ENCODE data around the gene GFI1. TPM values are rescaled to one million over a fixed set of nuclear protein-coding genes. Genes with fewer than 3 reads are reported as not detected.

GFI1 gene
- total RNA-seq, 1 experiment from 2014 or later, result 0.52 TPM

DNA sequence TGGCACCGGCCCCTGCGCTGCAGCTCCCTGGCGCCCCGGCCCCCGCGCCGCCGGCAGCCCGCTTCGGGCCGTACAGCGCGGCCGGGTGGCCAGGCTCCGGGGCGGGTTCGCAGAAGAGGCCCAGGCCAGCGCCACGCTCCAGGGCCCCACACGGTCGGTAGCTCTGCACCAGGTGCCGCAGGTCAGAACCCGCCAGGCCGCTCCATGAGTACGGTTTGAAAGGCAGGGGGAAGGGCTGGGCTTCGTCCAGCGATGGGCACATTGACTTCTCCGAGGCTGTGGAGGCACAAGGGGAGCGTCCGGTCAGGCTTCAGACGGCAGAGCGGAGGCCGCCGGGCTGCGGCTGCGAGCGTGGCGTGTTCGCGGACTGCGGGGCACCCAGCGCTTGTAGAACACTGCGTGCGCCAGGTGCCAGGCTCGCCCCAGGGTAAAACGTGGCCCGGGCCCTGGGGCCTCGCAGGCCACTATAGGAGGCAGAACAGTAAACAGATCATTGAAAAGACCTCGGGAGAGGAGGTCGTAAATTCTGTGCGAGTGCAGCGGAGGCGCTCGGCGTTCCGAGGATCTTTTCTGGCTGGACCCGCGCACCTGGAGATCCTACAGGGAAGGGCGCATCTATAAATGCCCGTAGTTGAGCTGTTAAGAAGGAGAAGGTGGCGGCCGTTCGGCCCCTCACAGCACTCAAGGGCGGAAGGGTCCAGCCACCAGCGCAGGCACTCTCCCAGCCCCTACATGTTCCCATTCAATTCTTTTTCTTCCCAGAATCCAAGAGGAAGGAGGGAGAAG is 5.7 kb downstream of the GFI1 start:
- H3K27ac ChIP-seq (ENCODE audit: low read depth, low read length, poor library complexity, severe bottlenecking), result no peak overlapping the region
- no peak overlapping the region for H3K4me3 ChIP-seq (ENCODE audit: low read depth, low read length, poor library complexity, severe bottlenecking)
- peaks cover 22% of the 10 kb centered on the region for H3K4me1 ChIP-seq (ENCODE audit: insufficient read depth, low read length, poor library complexity, severe bottlenecking)
- no peaks in the 10 kb centered on the region for H3K9me3 ChIP-seq (ENCODE audit: low read depth, low read length, poor library complexity, severe bottlenecking)
- H3K36me3 ChIP-seq (ENCODE audit: insufficient read depth, low read length, poor library complexity, severe bottlenecking), result no peaks in the 10 kb centered on the region
- H3K27me3 ChIP-seq (replicated peaks; ENCODE audit: insufficient read depth, low read depth, low read length, poor library complexity), result peaks cover 43% of the 10 kb centered on the region
- TF ChIP-seq EZH2 (IDR thresholded peaks at IDR 0.05; ENCODE audit: borderline replicate concordance, low read depth, low read length, poor library complexity, severe bottlenecking), result no peak
- TF ChIP-seq, protein P1, sequence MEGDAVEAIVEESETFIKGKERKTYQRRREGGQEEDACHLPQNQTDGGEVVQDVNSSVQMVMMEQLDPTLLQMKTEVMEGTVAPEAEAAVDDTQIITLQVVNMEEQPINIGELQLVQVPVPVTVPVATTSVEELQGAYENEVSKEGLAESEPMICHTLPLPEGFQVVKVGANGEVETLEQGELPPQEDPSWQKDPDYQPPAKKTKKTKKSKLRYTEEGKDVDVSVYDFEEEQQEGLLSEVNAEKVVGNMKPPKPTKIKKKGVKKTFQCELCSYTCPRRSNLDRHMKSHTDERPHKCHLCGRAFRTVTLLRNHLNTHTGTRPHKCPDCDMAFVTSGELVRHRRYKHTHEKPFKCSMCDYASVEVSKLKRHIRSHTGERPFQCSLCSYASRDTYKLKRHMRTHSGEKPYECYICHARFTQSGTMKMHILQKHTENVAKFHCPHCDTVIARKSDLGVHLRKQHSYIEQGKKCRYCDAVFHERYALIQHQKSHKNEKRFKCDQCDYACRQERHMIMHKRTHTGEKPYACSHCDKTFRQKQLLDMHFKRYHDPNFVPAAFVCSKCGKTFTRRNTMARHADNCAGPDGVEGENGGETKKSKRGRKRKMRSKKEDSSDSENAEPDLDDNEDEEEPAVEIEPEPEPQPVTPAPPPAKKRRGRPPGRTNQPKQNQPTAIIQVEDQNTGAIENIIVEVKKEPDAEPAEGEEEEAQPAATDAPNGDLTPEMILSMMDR (conservative IDR thresholded peaks at IDR 0.05; ENCODE audit: low read depth, low read length), result no peak
- intact Hi-C loops (cut with micrococcal nuclease; ENCODE audit: unreplicated experiment), result loop anchor here (10.0 kb wide), 2 partner anchors 106 to 166 kb away; no protein-coding TSS in a partner anchor
- no peak for DNase-seq (ENCODE audit: low spot score)
- no TSS peak for BruUV-seq (replicated peaks)
- CTCF ChIA-PET, result no interaction called here
- POLR2A ChIA-PET (ENCODE audit: low non-redundant PET), result no interaction called here

DNA sequence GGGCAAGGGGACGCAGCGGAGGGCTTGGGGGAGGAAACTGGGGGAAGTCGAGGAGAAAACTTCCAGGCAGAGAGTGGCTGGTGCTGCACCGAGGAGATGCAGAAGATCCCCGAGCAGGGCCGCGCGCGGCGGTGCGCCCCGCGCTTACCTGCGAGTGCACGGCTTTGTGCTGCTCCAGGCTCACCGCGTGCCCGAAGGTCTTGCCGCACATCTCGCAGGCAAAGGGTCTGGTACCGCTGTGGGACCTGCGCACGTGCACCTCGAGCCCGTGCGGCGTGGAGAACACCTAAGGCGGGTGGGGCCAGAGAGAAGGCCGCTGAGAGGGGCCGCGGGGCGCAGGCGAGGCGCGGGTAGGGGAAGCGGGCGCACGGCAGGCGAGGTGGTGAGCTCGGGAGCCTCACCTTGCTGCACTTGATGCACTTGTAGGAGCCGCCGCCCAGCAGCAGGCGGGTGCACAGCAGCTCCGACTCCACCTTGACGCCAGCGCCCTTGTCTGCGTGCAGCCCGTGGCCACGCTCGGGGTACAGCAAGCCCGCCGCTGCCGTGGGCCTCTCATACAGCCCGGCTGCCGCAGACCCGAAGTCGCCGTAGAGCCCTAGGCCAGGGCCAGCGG is 6.4 kb downstream of the GFI1 start:
- Histone ChIP-seq H3K4me3 (ENCODE audit: low read depth, low read length, poor library complexity, severe bottlenecking) (no peak overlapping the region), H3K36me3 (ENCODE audit: insufficient read depth, low read length, poor library complexity, severe bottlenecking) (no peaks in the 10 kb centered on the region), H3K27ac (ENCODE audit: low read depth, low read length, poor library complexity, severe bottlenecking) (no peak overlapping the region), H3K27me3 (replicated peaks; ENCODE audit: insufficient read depth, low read depth, low read length, poor library complexity) (peaks cover 36% of the 10 kb centered on the region), H3K9me3 (ENCODE audit: low read depth, low read length, poor library complexity, severe bottlenecking) (no peaks in the 10 kb centered on the region), H3K4me1 (ENCODE audit: insufficient read depth, low read length, poor library complexity, severe bottlenecking) (peaks cover 20% of the 10 kb centered on the region)
- DNase-seq (ENCODE audit: low spot score), result no peak
- intact Hi-C loops (cut with micrococcal nuclease; ENCODE audit: unreplicated experiment), result loop anchor here (10.0 kb wide), 2 partner anchors 106 to 166 kb away; no protein-coding TSS in a partner anchor
- no peak for TF ChIP-seq EZH2 (IDR thresholded peaks at IDR 0.05; ENCODE audit: borderline replicate concordance, low read depth, low read length, poor library complexity, severe bottlenecking)
- TF ChIP-seq, protein P1 (conservative IDR thresholded peaks at IDR 0.05; ENCODE audit: low read depth, low read length), result no peak
- no TSS peak for BruUV-seq (replicated peaks)
- ChIA-PET CTCF (no interaction called here), POLR2A (ENCODE audit: low non-redundant PET) (no interaction called here)

GRCh38 chr1:92479587-92479986 is 7.1 kb downstream of the GFI1 start:
- peaks cover 29% of the 10 kb centered on the region for H3K27me3 ChIP-seq (replicated peaks; ENCODE audit: insufficient read depth, low read depth, low read length, poor library complexity)
- TF ChIP-seq EZH2 (IDR thresholded peaks at IDR 0.05; ENCODE audit: borderline replicate concordance, low read depth, low read length, poor library complexity, severe bottlenecking), result no peak
- TF ChIP-seq, protein P1 (conservative IDR thresholded peaks at IDR 0.05; ENCODE audit: low read depth, low read length), result no peak
- CTCF ChIA-PET, result no interaction called here
- POLR2A ChIA-PET (ENCODE audit: low non-redundant PET), result no interaction called here
- intact Hi-C loops (cut with micrococcal nuclease; ENCODE audit: unreplicated experiment), result no loop called here
- no peak overlapping the region for H3K4me3 ChIP-seq (ENCODE audit: low read depth, low read length, poor library complexity, severe bottlenecking)
- no peak overlapping the region for H3K27ac ChIP-seq (ENCODE audit: low read depth, low read length, poor library complexity, severe bottlenecking)
- no TSS peak for BruUV-seq (replicated peaks)
- peaks cover 13% of the 10 kb centered on the region for H3K4me1 ChIP-seq (ENCODE audit: insufficient read depth, low read length, poor library complexity, severe bottlenecking)
- no peak for DNase-seq (ENCODE audit: low spot score)
- H3K9me3 ChIP-seq (ENCODE audit: low read depth, low read length, poor library complexity, severe bottlenecking), result no peaks in the 10 kb centered on the region
- no peaks in the 10 kb centered on the region for H3K36me3 ChIP-seq (ENCODE audit: insufficient read depth, low read length, poor library complexity, severe bottlenecking)
